ENCODE results near the gene KIAA1328.

DNA sequence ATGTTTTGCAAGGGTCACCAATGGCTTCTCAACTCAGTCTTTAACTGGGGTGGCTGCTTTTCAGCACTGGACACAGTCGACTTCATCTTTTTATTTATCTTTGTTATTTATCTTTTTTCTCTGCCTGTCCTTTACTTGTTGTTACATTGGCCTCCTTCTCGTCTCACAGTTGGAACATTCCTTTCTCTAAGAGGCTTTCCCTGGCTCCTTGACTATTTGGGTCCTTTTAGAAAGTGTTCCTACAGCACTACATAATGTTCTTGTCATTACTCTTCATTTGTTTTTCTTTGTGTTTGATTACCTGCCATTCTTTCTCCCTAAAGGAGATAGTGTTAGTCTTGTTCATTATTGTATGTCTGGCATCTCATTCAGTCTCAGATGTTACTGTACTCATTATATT lies 122.0 kb downstream of the KIAA1328 start:
- no peak for TF ChIP-seq POLR2A (IDR thresholded peaks at IDR 0.05)
- TF ChIP-seq, protein P1, sequence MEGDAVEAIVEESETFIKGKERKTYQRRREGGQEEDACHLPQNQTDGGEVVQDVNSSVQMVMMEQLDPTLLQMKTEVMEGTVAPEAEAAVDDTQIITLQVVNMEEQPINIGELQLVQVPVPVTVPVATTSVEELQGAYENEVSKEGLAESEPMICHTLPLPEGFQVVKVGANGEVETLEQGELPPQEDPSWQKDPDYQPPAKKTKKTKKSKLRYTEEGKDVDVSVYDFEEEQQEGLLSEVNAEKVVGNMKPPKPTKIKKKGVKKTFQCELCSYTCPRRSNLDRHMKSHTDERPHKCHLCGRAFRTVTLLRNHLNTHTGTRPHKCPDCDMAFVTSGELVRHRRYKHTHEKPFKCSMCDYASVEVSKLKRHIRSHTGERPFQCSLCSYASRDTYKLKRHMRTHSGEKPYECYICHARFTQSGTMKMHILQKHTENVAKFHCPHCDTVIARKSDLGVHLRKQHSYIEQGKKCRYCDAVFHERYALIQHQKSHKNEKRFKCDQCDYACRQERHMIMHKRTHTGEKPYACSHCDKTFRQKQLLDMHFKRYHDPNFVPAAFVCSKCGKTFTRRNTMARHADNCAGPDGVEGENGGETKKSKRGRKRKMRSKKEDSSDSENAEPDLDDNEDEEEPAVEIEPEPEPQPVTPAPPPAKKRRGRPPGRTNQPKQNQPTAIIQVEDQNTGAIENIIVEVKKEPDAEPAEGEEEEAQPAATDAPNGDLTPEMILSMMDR (IDR thresholded peaks at IDR 0.05), result no peak
